ACC112 (cell line): ENCODE data around the gene LRP10.
"Not testable (repeated sequence)": the region's sequence is repeated elsewhere in the genome, so short reads cannot be mapped to it uniquely, and the experiment has no call there.

Source experiments
- H2AFZ ChIP-seq: fragments of 200-600 bp; sonication (generic); one replicate; pipeline ENCODE4 v1.6.0; 2017; ENCODE audit warnings: antibody characterized with exemption, low read length; ENCODE audit not compliant: unreplicated experiment
- H3K27ac ChIP-seq: fragments of 200-600 bp; sonication (generic); 2 replicates; pipeline ENCODE4 v1.5.1; 2014; ENCODE audit warnings: low read depth, mild to moderate bottlenecking, antibody characterized with exemption, low read length, moderate library complexity
- H3K27me3 ChIP-seq: fragments of 200-600 bp; sonication (generic); 2 replicates; pipeline ENCODE4 v1.6.1; 2014; ENCODE audit warnings: mild to moderate bottlenecking, antibody characterized with exemption, low read length, moderate library complexity, mixed read lengths; ENCODE audit not compliant: insufficient read depth
- H3K36me3 ChIP-seq: fragments of 200-600 bp; sonication (generic); 2 replicates; pipeline ENCODE4 v1.6.1; 2016; ENCODE audit warnings: mild to moderate bottlenecking, antibody characterized with exemption, low read length, moderate library complexity, mixed read lengths; ENCODE audit not compliant: insufficient read depth
- H3K4me1 ChIP-seq: fragments of 200-600 bp; sonication (generic); one replicate; pipeline ENCODE4 v1.6.1; 2016; ENCODE audit warnings: low read length, mixed read lengths; ENCODE audit not compliant: insufficient read depth, unreplicated experiment, control insufficient read depth
- H3K4me3 ChIP-seq: fragments of 200-600 bp; sonication (generic); 2 replicates; pipeline ENCODE4 v1.5.1; 2014; ENCODE audit warnings: mild to moderate bottlenecking, low read depth, low read length
- H3K79me2 ChIP-seq: fragments of 200-600 bp; sonication (generic); one replicate; pipeline ENCODE4 v1.6.0; 2016; ENCODE audit warnings: low read length; ENCODE audit not compliant: control insufficient read depth, unreplicated experiment, insufficient read depth

The LRP10 gene

GRCh38 chr14:22871224-22872032 is at the start of gene LRP10:
TSS of gene LRP10 (plus strand) at chr14:22871740. CDS start at chr14:22872304, 564 bp downstream.
- Histone ChIP-seq H3K4me3 (peak within 1 kb of the TSS; percentile 80), H3K79me2 (peaks cover 16% of the 10 kb centered on the region), H2AFZ (peak within 1 kb of the TSS; percentile 80), H3K4me1 (peaks cover 10% of the 10 kb centered on the region), H3K27me3 (no peaks in the 10 kb centered on the region), H3K27ac (peak within 1 kb of the TSS; percentile 76), H3K36me3 (peaks cover 13% of the 10 kb centered on the region; the same call in 1 of the 2 replicates)

- Histone ChIP-seq H3K36me3 (no peaks in the 10 kb centered on the region), H3K4me3 (peak overlapping the region; percentile 74), H3K27me3 (no peaks in the 10 kb centered on the region), H3K4me1 (peaks cover 33% of the 10 kb centered on the region), H2AFZ (peak overlapping the region; percentile 70), H3K79me2 (no peaks in the 10 kb centered on the region), H3K27ac (no peak overlapping the region)
Measured at GRCh38 chr14:22822016-22822570, 49.4 kb upstream of the LRP10 start.

GRCh38 chr14:22822571-22823098 is 48.9 kb upstream of the LRP10 start:
- peak overlapping the region; percentile 29; the same call in 1 of the 2 replicates for H3K27ac ChIP-seq

DNA sequence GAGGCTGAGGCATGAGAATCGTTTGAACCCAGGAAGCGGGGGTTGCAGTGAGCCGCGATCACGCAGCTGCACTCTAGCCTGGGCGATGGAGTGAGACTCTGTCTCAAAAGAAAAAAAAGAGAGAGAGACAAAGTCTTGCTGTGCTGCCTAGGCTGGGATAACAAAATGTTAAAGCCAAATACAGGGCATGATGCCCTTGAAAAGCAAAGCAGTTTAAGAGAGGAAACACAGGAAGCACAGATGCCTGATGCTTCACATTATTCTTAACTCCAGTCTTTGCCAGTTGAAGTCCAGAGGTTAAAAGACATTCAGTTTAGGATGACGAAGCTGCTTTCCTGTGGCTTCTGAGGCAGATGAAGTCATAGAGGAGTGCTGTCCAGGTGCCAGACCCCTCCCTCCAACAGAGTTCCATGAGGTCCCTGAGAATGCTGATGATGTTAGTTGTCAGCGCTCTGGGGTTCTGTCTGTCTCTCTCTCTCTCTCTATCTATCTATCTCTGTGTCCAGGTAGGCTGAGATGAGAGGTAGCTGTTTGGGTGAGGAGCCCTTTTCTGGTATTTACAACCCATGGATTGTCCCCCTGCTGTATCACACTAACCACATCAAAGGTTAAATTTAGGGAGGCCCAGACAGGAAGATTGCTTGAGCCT is 46.7 kb upstream of the LRP10 start:
- Histone ChIP-seq H3K4me3 (peak overlapping the region; percentile 9; the same call in 1 of the 2 replicates), H3K27me3 (no peaks in the 10 kb centered on the region), H2AFZ (peak overlapping the region; percentile 70), H3K27ac (peak overlapping the region; percentile 55), H3K36me3 (no peaks in the 10 kb centered on the region), H3K79me2 (peaks cover 1% of the 10 kb centered on the region), H3K4me1 (peaks cover 23% of the 10 kb centered on the region)

More at GRCh38 chr14:22822571-22823098, 48.9 kb upstream of the LRP10 start:
- Histone ChIP-seq H2AFZ (peak overlapping the region; percentile 77), H3K4me1 (peaks cover 33% of the 10 kb centered on the region), H3K79me2 (no peaks in the 10 kb centered on the region), H3K27me3 (no peaks in the 10 kb centered on the region), H3K4me3 (peak overlapping the region; percentile 74), H3K36me3 (no peaks in the 10 kb centered on the region)

DNA sequence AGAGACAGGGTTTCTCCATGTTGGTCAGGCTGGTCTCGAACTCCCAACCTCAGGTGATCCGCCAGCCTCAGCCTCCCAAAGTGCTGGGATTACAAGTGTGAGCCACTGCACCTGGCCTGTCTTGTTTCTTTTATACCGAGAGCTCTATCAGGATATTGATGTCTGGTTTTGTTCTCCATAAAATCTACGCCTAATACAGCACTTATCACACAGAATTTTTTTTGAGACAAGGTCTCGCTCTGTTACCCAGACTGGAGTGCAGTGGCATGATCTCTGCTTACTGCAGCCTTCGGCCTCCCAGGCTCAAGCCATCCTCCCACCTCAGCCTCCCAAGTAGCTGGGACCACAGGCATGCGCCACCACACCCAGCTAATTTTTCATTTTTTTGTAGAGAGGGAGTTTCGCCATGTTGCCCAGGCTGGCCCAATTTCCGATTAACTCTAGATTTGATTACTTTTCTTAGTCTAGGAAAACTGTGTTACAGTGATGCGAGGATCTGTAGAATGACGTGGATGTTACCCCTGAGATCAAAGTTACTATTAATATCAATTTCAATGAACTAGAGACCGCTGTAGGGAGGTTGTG is 42.4 kb upstream of the LRP10 start:
- not testable (repeated sequence) for H3K27me3 ChIP-seq, H3K36me3 ChIP-seq
- peaks cover 21% of the 10 kb centered on the region for H3K4me1 ChIP-seq
- H2AFZ ChIP-seq: peak overlapping the region; percentile 96
- H3K4me3 ChIP-seq: peak overlapping the region; percentile 97
- peak overlapping the region; percentile 31; the same call in 1 of the 2 replicates for H3K27ac ChIP-seq
- peaks cover 20% of the 10 kb centered on the region for H3K79me2 ChIP-seq

- peak within 1 kb of the TSS; percentile 31; the same call in 1 of the 2 replicates for H3K27ac ChIP-seq
- peak within 1 kb of the TSS; percentile 96 for H2AFZ ChIP-seq
- H3K4me3 ChIP-seq: peak within 1 kb of the TSS; percentile 97
Measured at GRCh38 chr14:22829661-22830442, 41.7 kb upstream of the LRP10 start, which contains the start of gene MRPL52. TSS of gene MRPL52 (plus strand) at chr14:22829887. CDS start at chr14:22829913, 26 bp downstream.

GRCh38 chr14:22830443-22831010 is 41.0 kb upstream of the LRP10 start:
- peaks cover 12% of the 10 kb centered on the region for H3K4me1 ChIP-seq
- peak overlapping the region; percentile 97 for H3K4me3 ChIP-seq
- peaks cover 20% of the 10 kb centered on the region for H3K79me2 ChIP-seq
- H3K27me3 ChIP-seq: no peaks in the 10 kb centered on the region
- no peak overlapping the region for H2AFZ ChIP-seq
- H3K27ac ChIP-seq: peak overlapping the region; percentile 9; the same call in 1 of the 2 replicates
- peaks cover 3% of the 10 kb centered on the region; the same call in 1 of the 2 replicates for H3K36me3 ChIP-seq

More at GRCh38 chr14:22829661-22830442, 41.7 kb upstream of the LRP10 start, which contains the start of gene MRPL52:
- peaks cover 20% of the 10 kb centered on the region for H3K79me2 ChIP-seq
- H3K27me3 ChIP-seq: no peaks in the 10 kb centered on the region
- peaks cover 14% of the 10 kb centered on the region for H3K4me1 ChIP-seq
- H3K36me3 ChIP-seq: peaks cover 3% of the 10 kb centered on the region; the same call in 1 of the 2 replicates

DNA sequence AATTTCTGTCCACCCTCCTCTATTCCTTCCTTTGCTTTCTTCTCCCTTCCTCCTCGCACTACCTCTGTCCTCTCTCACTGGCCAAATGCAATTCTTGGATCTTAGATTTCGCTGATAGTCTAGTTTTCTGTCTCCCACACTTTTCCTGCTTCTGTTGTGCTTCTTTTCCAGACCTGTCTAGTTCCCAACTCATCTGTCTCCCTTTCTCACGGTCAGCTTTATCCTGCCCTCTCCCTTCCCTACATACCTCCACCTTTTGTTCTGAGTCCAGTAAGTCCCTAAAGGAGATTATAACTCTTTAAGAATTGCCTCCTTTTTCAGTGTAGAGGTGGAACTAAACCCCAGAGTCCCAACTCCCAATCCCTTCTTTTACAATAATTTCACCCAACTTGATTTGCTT is 36.0 kb upstream of the LRP10 start:
- peaks cover 34% of the 10 kb centered on the region for H3K4me1 ChIP-seq
- no peak overlapping the region; the same call in 1 of the 2 replicates for H3K4me3 ChIP-seq
- H2AFZ ChIP-seq: no peak overlapping the region
- H3K27ac ChIP-seq: peak overlapping the region; percentile 88
- H3K36me3 ChIP-seq: peaks cover 3% of the 10 kb centered on the region; the same call in 1 of the 2 replicates
- H3K27me3 ChIP-seq: no peaks in the 10 kb centered on the region
- peaks cover 59% of the 10 kb centered on the region for H3K79me2 ChIP-seq

GRCh38 chr14:22836301-22837113 is 35.0 kb upstream of the LRP10 start, which contains the start of gene MMP14:
TSS of gene MMP14 (plus strand) at chr14:22836585. CDS start at chr14:22836818, 233 bp downstream.
- peaks cover 2% of the 10 kb centered on the region; the same call in 1 of the 2 replicates for H3K36me3 ChIP-seq
- H3K27ac ChIP-seq: peak within 1 kb of the TSS; percentile 88
- H3K4me1 ChIP-seq: peaks cover 29% of the 10 kb centered on the region
- H3K79me2 ChIP-seq: peaks cover 57% of the 10 kb centered on the region
- no peaks in the 10 kb centered on the region for H3K27me3 ChIP-seq
- no peak within 1 kb of the TSS for H2AFZ ChIP-seq
- H3K4me3 ChIP-seq: peak within 1 kb of the TSS; percentile 91
